GM12872 (cell line): ENCODE measurements around the gene GAGE12F.
"Not testable (repeated sequence)": the region's sequence is repeated elsewhere in the genome, so short reads cannot be mapped to it uniquely, and the experiment has no call there.

Experiments
- TF ChIP-seq, protein P1 (sequence below): IDR thresholded peaks from 3 replicates; pipeline ENCODE4 v1.5.1; 2011; ENCODE audit warnings: low read depth, mild to moderate bottlenecking, low read length, moderate library complexity; ENCODE audit not compliant: insufficient read depth

GAGE12F gene

DNA sequence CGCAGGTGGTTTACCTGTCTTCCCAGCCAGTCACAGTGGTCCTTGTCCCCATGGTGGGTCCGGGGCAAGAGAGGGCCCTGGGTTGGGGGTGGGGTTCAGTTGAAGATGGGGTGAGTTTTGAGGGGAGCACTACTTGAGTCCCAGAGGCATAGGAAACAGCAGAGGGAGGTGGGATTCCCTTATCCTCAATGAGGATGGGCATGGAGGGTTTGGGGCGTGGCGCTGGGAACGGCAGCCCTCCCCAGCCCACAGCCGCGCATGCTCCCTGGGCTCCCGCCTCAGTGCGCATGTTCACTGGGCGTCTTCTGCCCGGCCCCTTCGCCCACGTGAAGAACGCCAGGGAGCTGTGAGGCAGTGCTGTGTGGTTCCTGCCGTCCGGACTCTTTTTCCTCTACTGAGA lies 38.1 kb downstream of the GAGE12F start, which contains the start of gene GAGE1:
TSS of gene GAGE1 (plus strand) at position 301 of the 400 bp plus-strand sequence. CDS start 1,155 bp downstream, outside the sequence.
- TF ChIP-seq, protein P1, sequence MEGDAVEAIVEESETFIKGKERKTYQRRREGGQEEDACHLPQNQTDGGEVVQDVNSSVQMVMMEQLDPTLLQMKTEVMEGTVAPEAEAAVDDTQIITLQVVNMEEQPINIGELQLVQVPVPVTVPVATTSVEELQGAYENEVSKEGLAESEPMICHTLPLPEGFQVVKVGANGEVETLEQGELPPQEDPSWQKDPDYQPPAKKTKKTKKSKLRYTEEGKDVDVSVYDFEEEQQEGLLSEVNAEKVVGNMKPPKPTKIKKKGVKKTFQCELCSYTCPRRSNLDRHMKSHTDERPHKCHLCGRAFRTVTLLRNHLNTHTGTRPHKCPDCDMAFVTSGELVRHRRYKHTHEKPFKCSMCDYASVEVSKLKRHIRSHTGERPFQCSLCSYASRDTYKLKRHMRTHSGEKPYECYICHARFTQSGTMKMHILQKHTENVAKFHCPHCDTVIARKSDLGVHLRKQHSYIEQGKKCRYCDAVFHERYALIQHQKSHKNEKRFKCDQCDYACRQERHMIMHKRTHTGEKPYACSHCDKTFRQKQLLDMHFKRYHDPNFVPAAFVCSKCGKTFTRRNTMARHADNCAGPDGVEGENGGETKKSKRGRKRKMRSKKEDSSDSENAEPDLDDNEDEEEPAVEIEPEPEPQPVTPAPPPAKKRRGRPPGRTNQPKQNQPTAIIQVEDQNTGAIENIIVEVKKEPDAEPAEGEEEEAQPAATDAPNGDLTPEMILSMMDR, result not testable (repeated sequence)

DNA sequence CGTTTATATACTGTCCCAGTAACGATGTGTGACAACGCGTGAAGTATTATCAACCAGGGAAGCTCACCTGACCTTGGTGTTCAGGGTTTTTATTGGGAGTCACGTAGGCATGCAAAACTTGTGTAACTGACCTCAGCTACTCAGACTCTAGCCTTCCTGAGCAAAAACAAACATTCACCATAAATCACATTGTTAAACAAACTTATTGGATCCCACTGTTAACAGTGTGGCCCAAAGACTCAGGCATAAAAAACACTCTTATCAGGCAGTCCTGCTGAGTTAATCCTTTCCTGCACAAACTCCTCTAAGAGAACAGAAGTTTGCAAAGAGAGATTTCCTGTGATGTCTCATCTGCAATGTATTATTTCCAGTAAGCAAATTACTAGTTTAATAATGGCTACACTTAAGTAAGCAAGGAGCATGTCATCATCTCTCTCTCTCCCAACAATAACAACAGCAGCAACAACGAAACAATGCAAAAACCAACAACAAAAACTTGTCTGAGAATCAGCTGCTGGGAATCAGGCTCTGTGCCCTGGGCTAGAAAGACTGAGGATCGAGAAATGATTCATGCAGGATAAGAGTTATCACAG lies 50.2 kb downstream of the GAGE12F start:
- TF ChIP-seq, protein P1, result no peak
